GM21423 (cell line): Measurements from ENCODE around the gene SLC1A2.

Experiments
- ATAC-seq: cut with Tn5 transposase; IDR thresholded peaks from one replicate; pipeline ENCODE4 v1.9.1; 2021; ENCODE audit warnings: mild to moderate bottlenecking, moderate library complexity; ENCODE audit not compliant: unreplicated experiment

Gene SLC1A2

GRCh38 chr11:35352077-35352888 lies 67.1 kb downstream of the SLC1A2 start:
- ATAC-seq: no peak

DNA sequence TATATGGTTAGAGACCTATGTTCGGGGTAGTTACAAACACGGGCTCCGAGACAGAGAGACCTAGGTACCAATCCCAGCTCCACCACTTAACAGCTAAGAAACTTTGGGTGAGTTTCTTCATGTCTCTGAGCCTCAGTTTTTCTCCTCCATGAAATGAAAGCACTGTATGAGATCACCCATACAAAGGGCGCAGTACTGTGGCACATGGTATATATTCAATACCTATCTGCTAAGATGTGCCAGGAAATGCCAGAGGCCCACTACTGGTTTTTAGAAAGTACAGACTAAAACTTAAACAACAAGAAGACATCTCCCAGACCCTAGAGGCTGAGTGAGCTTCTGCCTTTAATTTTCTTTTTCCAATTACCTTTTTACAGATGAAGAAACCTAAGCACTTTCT lies 69.5 kb downstream of the SLC1A2 start:
- ATAC-seq: no peak

DNA sequence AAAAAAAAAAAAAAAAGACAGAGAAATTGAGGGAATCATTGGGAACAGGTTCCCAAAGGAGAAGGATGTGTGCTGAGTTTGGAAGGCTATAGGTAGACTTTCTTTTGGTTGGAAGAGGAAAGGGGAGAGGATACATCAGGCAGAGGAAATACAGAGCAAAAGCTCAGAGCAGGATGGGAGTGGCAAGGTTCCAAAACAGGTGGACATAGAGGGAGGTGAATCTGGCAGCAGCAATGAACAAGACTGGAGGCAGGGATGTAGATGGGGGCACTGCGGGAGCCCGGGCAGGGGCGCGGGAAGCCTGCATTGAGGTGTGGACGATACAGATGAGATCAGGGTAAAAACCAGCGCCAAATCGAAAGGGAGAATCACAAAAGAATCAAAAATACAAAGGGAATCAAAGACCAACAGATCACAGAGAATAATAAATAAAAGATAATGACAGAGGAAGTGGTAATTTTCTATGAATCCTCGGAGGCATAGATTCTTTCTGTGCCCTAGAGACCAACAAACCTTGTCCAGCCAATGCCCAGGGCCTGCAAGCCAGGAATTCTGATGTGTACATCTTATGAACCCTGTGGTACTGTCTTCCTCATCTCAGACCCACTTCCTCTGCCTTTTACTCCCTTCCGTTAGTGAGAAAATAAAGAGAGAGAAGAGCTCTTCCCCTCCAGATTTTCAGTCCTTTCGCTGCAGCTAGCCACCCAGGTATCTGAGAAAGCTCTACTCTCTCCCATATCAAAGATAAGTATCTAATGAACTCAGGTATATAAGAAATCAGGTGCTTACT lies 70.3 kb downstream of the SLC1A2 start:
- ATAC-seq: no peak

- no peak for ATAC-seq
Observed at GRCh38 chr11:35347921-35348331, 71.4 kb downstream of the SLC1A2 start.

DNA sequence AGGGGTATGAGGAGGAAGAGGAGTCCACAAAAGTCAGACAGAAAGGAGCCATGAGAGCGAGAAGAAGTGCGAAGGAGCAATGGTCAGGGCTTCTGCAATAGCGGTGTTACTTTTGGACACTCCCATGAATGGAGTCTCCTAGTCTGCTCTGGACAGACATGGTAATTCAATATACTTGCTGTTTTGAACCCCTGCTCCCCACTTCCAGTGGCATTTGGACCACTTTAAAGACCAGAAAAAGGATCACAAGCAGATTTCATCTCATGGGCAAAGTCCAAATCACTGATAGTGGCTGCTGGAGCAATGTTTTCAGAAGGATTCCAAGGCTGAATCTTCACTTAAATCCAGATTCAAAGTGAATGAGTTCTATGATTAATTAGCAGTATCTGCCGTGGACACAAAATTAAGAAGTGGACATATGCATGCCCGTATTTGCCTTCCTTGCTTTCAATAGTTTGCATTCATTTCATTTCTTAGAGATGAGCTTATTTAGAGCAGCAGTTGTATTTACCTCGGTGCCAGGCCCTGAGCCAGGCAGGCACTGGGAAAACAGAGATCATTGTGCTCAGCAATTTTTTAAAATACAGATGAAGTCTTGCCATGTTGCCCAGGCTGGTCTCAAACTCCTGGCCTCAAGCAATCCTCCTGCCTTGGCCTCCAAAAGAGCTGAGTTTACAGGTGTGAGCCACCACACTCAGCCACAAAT lies 72.0 kb downstream of the SLC1A2 start:
- ATAC-seq: no peak

- no peak for ATAC-seq
Observed at GRCh38 chr11:35346472-35347156, 72.7 kb downstream of the SLC1A2 start.

DNA sequence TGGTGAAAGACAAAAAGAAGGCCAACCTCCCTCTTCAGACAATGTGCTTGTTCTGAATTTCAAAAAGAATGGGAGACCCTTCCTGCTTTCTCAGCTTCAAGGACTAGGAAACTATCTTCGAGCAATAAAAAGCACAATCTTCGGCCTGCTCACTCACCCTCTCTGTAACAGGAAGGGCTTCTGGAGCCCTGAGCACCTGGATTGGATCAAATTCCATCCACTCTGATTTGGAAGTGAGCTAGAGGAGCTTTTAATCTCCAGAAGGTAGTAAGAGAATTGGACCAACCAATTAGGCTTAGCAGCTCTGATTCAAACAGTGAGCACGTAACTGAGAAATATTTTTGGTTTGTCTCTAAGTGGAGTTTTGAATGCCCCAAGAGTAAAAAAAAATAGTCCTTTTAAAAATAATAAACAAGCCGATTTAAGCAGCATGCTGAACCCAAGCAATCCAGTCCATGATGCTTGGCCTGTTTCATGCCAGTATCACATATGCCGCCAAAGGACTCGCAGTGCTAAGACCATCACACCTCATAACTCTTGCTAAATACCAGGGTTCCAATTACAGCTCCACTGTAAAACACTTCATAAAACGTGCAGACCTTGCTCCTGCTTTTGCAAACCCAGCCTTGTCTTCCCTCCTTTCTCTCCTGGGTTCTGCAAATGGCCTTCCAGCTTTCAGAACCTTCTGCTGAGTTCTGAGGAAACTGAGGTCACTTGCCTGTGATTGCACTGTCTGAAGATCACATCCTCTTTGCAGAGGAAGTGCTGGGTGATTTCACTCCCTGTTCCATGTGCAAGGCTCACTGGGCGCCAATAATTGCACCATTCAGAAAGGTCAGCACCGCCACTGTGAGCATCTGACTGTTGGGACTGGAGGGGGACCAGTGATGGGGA lies 74.4 kb downstream of the SLC1A2 start:
- no peak for ATAC-seq

DNA sequence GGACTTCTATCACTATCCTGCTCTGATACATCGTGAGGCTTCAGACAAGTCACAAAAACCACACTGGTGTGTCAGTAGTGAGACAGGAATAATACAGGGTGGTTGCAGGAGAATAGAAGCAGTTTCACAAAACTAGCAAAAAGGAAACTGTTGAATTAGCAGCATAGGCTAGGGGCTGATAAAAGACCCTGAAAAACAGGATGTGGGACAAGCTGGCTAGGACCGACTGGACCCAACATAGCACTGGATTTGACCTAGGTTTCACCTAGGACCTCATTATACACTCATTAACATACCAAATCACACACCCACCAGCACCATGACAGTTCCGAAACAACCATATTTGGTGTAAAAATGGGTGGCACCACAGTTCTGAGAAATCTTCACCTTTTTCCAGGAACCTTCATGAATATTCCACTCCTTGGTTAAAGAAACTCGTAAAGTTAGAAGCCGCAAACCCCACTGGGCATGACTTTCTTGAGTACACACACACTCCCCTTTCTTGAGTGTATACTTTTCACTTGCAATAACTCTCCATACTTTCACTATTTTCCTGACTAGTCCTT lies 76.2 kb downstream of the SLC1A2 start:
- ATAC-seq: peak; percentile 60

- no peak for ATAC-seq
Observed at GRCh38 chr11:35340715-35341114, 78.6 kb downstream of the SLC1A2 start.

DNA sequence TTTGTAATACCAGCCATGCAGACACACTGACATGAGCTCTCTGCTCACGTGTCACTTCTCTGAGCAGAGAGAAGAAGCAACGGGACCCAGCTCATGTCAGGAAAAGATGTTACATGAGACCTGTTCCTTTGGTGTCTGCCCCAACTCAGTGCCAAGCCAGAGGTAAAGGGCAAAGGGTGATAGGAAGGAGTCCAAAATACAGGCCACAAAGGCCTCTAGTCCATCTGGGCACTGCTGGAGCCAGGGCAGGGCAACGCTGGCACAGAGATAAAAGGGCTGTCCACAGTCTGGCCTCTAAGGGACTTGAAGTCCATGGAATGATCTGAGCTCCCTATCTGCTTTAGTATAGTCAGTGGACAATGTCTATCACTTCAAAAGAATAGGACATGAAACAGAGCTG lies 79.3 kb downstream of the SLC1A2 start:
- ATAC-seq: no peak

DNA sequence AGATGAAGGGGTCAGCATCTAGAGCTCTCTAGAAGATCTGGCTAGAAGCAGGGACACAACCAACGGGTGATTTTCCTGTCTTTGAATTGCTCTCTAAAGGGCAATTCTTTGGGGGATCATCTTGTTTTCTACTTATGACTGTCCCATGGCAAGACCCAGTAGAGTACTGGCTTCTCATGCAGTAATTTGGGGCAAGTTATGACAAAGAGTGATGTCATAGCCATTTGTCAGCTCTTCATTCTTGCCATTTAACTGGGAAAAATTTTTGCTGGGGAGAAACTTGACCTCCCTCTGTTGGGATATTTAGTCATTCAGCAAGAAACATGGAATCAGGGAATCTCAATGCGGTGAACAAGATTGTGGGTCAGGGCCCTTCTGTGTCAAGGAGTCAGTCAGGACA lies 80.4 kb downstream of the SLC1A2 start:
- ATAC-seq: no peak

DNA sequence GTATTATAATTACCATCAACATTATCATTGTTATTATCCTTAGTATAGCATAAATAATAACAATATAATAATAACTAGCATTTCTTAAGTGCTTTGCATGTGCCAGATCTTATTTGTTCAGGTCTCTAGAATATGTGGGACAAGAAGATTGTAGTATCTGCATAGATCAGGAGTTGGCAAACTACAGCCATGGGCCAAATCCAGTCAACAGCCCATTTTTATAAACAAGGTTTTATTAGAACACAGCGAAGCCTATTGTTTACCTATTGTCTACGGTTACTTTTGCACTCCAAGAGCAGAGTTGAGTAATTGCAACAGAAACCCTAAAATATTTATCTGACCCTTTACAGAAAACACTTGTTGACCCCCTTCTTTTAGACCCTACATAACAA lies 81.4 kb downstream of the SLC1A2 start:
- no peak for ATAC-seq

GRCh38 chr11:35337136-35337913 lies 82.0 kb downstream of the SLC1A2 start:
- no peak for ATAC-seq

GRCh38 chr11:35336726-35337125 lies 82.6 kb downstream of the SLC1A2 start:
- no peak for ATAC-seq

DNA sequence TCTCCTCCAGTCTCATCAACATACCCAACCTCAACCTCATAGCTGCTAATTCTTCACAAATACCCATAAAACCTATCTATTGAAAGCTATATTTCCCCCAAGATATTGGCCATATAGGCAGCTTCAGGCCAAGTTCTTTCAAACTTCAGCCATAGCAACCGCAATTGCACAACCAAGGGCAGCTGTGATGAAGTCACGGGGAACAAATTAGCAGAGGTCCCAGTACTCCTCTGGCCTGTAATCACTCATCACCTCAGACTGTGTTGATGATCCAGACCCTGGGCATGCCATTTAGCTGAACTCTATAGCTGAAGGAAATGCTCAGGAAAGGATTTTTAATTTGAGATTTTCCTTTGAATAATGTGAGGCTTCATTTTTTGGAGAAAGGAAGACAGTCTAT lies 84.1 kb downstream of the SLC1A2 start:
- no peak for ATAC-seq

- peak; percentile 87 for ATAC-seq
Observed at GRCh38 chr11:35334385-35335090, 84.8 kb downstream of the SLC1A2 start.

- no peak for ATAC-seq
Observed at GRCh38 chr11:35332524-35332923, 86.8 kb downstream of the SLC1A2 start.

DNA sequence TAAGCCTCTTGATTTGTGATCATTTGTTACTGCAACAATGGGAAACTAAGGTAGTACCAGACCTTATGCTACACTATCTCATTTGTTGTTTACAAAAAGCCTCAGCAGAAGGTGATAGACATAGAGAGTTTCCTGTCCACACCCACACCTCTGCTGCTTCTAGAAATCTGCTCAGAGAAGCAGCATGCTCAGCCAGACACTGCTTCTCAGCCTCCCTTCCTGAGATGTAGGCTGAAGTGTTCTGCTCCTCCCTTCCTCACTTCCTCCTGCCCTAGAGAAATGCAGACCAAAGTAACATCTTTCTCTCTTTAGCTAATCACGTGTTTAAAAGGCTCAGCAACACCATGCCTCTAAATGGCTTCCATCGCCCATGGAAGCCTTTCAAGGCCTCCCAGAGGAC lies 88.4 kb downstream of the SLC1A2 start:
- ATAC-seq: peak; percentile 37
